ENCODE data around the gene ARPC4. TPM values are rescaled to one million over a fixed set of nuclear protein-coding genes. Genes with fewer than 3 reads are reported as not detected.

The ARPC4 gene
- total and polyA plus RNA-seq, 7 experiments from 2014 or later, result 128 to 273 (median 183) TPM

DNA sequence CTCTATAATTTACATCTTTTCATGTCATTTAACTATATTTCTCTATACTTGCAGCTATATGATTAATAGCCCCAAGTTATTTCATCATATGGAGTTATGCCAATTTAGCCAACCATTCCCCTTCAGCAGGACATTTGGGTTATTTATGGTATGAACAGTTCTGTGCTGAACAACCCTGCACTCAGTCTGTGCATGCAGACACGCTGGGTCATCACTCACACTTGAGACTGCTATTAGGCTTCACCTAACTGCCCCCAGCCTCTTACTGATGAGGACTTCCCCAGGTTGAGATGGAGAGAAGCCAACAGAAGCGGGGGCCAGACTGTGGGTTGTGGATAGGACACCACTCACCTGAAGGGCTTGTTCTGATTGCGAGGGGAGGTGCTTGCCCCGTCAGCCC is 7.9 kb upstream of the ARPC4 start:
- CTCF ChIA-PET, result no interaction called here
- peaks cover 0 to 71% (median 11%) of the 10 kb centered on the region in 3 experiments for H3K36me3 ChIP-seq (ENCODE audit: control insufficient read depth in 2 of 3, insufficient read depth in 3 of 3, low read length in 3 of 3)

DNA sequence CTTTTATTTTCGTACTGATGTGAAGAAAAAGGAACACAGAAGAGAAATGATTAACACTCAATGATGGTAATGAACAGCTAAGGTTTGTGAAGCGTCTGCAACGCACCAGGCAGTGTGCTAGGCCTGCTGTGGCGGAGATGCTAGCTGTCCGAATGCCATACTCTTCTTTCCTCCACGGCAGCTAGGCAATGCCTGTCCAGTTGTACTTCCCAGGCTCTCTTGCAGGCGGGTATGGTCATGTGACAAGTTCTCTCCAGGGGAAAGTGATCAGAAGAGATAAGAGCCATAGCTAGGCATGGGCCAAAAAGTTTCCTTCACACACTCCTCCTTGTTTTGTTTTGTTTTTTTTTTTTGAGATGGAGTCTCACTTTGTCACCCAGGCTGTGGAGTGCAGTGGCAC is 7.3 kb upstream of the ARPC4 start:
- POLR2A ChIA-PET, result interaction anchor here (0.7 to 1.2 kb wide), 3 partner anchors 10 to 136 kb away, joined by 3 to 4 read pairs (median 3); partner anchors contain the start of gene MTMR14
- Histone ChIP-seq H3K4me3 (ENCODE audit: low read length) (no peak overlapping the region), H3K4me1 (ENCODE audit: control insufficient read depth in 2 of 2, insufficient read depth in 2 of 2, low read length in 2 of 2) (peaks cover 9 to 19% of the 10 kb centered on the region in 2 donors), H3K27ac (ENCODE audit: low read depth, low read length) (no peak overlapping the region), H3K36me3 (ENCODE audit: control insufficient read depth in 2 of 3, insufficient read depth in 3 of 3, low read length in 3 of 3) (peaks cover 0 to 72% (median 11%) of the 10 kb centered on the region in 3 experiments), H3K27me3 (ENCODE audit: control insufficient read depth in 2 of 2, insufficient read depth in 2 of 2, low read length in 2 of 2) (no peaks in the 10 kb centered on the region), H3K9me3 (ENCODE audit: control insufficient read depth in 2 of 3, low read length in 3 of 3) (no peaks in the 10 kb centered on the region)
- H3K4me1 Mint-ChIP-seq, result peaks cover 27 to 58% (median 52%) of the 10 kb centered on the region in 7 donors
- H3K36me3 Mint-ChIP-seq, result peaks cover 19 to 61% (median 47%) of the 10 kb centered on the region in 5 donors
- CTCF ChIA-PET, result no interaction called here
- intact Hi-C loops (cut with micrococcal nuclease), result no loop called here
- no peak overlapping the region for H3K4me3 Mint-ChIP-seq
- DNase-seq (no peak), ATAC-seq (no peak)
- peak overlapping the region in 2 of 9 donors; percentile 25 to 32 for H3K27ac Mint-ChIP-seq
- no peaks in the 10 kb centered on the region for H3K9me3 Mint-ChIP-seq
- no peaks in the 10 kb centered on the region for H3K27me3 Mint-ChIP-seq

More for the DNA sequence above, 7.9 kb upstream of the ARPC4 start:
- H3K27ac Mint-ChIP-seq, result peak overlapping the region in 1 of 9 donors; percentile 25
- POLR2A ChIA-PET, result interaction anchor here (0.9 kb wide), 1 partner anchor 23 kb away, joined by 3 read pairs; no protein-coding TSS in a partner anchor
- no peak overlapping the region for H3K4me3 Mint-ChIP-seq
- Histone ChIP-seq H3K27me3 (ENCODE audit: control insufficient read depth in 2 of 2, insufficient read depth in 2 of 2, low read length in 2 of 2) (no peaks in the 10 kb centered on the region), H3K4me3 (ENCODE audit: low read length) (no peak overlapping the region), H3K27ac (ENCODE audit: low read depth, low read length) (no peak overlapping the region), H3K4me1 (ENCODE audit: control insufficient read depth in 2 of 2, insufficient read depth in 2 of 2, low read length in 2 of 2) (peaks cover 11 to 22% of the 10 kb centered on the region in 2 donors), H3K9me3 (ENCODE audit: control insufficient read depth in 2 of 3, low read length in 3 of 3) (no peaks in the 10 kb centered on the region)
- no peaks in the 10 kb centered on the region for H3K9me3 Mint-ChIP-seq
- H3K27me3 Mint-ChIP-seq, result no peaks in the 10 kb centered on the region
- H3K4me1 Mint-ChIP-seq, result peaks cover 26 to 58% (median 52%) of the 10 kb centered on the region in 7 donors
- intact Hi-C loops (cut with micrococcal nuclease), result no loop called here
- no peak for DNase-seq
- ATAC-seq, result no peak
- H3K36me3 Mint-ChIP-seq, result peaks cover 14 to 56% (median 46%) of the 10 kb centered on the region in 5 donors

DNA sequence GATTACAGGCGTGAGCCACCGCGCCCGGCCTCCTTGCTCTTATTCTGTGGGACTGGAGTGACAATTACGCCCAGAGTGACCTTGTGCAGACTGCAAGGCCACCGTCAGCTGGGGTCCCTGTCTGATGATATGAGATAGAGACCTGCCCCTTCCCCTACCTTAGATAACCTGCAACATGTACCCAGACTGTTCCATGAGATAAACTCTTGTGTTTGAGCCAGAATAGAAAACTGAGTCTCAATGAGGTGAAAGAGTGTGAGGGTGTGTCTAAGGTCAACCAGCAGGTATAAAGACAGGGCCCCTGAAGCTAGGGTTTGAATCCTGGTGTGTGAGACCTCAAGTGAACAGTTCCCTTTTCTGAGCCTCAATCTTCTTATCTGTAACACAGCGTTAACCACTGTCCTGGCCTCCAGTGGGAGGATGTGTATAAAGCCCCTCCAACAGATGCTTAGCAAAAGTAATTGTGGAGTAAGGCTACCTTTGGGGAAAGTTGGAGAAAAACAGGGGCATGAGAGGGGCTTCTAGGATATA is 6.6 kb upstream of the ARPC4 start:
- Histone ChIP-seq H3K27me3 (ENCODE audit: control insufficient read depth in 2 of 2, insufficient read depth in 2 of 2, low read length in 2 of 2) (no peaks in the 10 kb centered on the region), H3K4me3 (ENCODE audit: low read length) (no peak overlapping the region), H3K9me3 (ENCODE audit: control insufficient read depth in 2 of 3, low read length in 3 of 3) (no peaks in the 10 kb centered on the region), H3K4me1 (ENCODE audit: control insufficient read depth in 2 of 2, insufficient read depth in 2 of 2, low read length in 2 of 2) (peaks cover 11 to 19% of the 10 kb centered on the region in 2 donors), H3K27ac (ENCODE audit: low read depth, low read length) (no peak overlapping the region), H3K36me3 (ENCODE audit: control insufficient read depth in 2 of 3, insufficient read depth in 3 of 3, low read length in 3 of 3) (peaks cover 0 to 70% (median 11%) of the 10 kb centered on the region in 3 experiments)
- intact Hi-C loops (cut with micrococcal nuclease), result no loop called here
- ChIA-PET POLR2A (interaction anchor here (0.7 to 1.2 kb wide), 4 partner anchors 9 to 137 kb away, joined by 3 to 4 read pairs (median 3); partner anchors contain the start of gene MTMR14), CTCF (interaction anchor here (0.6 kb wide), 1 partner anchor 53 kb away, joined by 5 read pairs; no protein-coding TSS in a partner anchor)
- H3K4me3 Mint-ChIP-seq, result no peak overlapping the region
- peaks cover 19 to 60% (median 45%) of the 10 kb centered on the region in 5 donors for H3K36me3 Mint-ChIP-seq
- no peaks in the 10 kb centered on the region for H3K27me3 Mint-ChIP-seq
- H3K4me1 Mint-ChIP-seq, result peaks cover 31 to 58% (median 52%) of the 10 kb centered on the region in 7 donors
- DNase-seq (no peak), ATAC-seq (no peak)
- H3K27ac Mint-ChIP-seq, result peak overlapping the region in 3 of 9 donors; percentile 23 to 32 (median 29)
- H3K9me3 Mint-ChIP-seq, result no peaks in the 10 kb centered on the region

DNA sequence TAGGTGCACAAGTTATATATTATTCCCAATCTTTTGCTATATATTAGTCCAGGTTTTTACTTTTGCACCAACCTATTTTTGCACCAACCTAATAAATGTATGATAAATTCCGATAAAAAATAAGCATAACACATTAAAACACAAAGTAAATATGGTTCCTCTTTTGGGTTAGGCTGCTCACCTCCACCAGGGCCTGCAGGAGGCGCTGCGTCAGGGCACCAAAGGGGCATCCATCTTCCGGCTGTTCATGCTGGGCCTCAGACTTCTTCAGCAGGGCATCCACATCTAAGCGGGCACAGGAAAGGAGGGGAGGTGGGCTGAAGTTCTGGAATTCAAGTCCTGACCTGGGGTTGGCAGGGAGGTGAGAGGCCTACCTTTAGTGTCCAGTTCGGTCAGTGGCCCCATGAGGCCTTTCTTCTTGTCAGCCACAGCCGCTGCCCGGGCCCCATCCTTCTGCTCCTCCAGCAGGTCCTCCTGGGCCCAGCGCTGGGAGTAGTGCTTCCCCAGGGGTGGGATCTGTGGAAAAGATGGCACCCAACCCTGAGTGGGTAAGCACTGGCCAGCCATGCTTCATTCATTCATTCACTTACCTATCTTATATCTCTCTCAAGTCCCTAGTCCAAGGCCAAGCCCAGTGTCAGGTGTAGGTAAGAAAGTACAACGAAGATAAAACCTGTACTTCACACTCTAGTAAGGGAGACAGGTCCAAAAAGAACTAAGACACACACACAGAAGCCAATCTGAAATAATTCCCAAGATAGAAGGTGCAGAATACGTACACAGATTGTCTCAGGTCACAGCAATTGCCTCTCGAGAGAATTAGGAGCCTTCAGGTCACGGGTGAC is 5.8 kb upstream of the ARPC4 start:
- Mint-ChIP-seq H3K27me3 (no peaks in the 10 kb centered on the region), H3K4me1 (peaks cover 28 to 59% (median 53%) of the 10 kb centered on the region in 7 donors), H3K27ac (peak overlapping the region in 8 of 9 donors; percentile 43 to 80 (median 68)), H3K4me3 (peak overlapping the region in 6 of 10 donors; percentile 10 to 63 (median 50)), H3K36me3 (peaks cover 18 to 56% (median 45%) of the 10 kb centered on the region in 5 donors), H3K9me3 (no peaks in the 10 kb centered on the region)
- H3K27ac ChIP-seq (ENCODE audit: low read depth, low read length), result peak overlapping the region; percentile 42
- H3K9me3 ChIP-seq (ENCODE audit: control insufficient read depth in 2 of 3, low read length in 3 of 3), result no peaks in the 10 kb centered on the region
- POLR2A ChIA-PET, result interaction anchor here (0.7 to 1.2 kb wide), 4 partner anchors 20 to 138 kb away, joined by 3 to 4 read pairs (median 3); partner anchors contain the start of gene MTMR14
- H3K4me1 ChIP-seq (ENCODE audit: control insufficient read depth in 2 of 2, insufficient read depth in 2 of 2, low read length in 2 of 2), result peaks cover 17 to 25% of the 10 kb centered on the region in 2 donors
- intact Hi-C loops (cut with micrococcal nuclease), result no loop called here
- H3K27me3 ChIP-seq (ENCODE audit: control insufficient read depth in 2 of 2, insufficient read depth in 2 of 2, low read length in 2 of 2), result no peaks in the 10 kb centered on the region
- no peak for ATAC-seq
- CTCF ChIA-PET, result no interaction called here
- H3K36me3 ChIP-seq (ENCODE audit: control insufficient read depth in 2 of 3, insufficient read depth in 3 of 3, low read length in 3 of 3), result peaks cover 0 to 63% (median 11%) of the 10 kb centered on the region in 3 experiments
- H3K4me3 ChIP-seq (ENCODE audit: low read length), result no peak overlapping the region
- no peak for DNase-seq

DNA sequence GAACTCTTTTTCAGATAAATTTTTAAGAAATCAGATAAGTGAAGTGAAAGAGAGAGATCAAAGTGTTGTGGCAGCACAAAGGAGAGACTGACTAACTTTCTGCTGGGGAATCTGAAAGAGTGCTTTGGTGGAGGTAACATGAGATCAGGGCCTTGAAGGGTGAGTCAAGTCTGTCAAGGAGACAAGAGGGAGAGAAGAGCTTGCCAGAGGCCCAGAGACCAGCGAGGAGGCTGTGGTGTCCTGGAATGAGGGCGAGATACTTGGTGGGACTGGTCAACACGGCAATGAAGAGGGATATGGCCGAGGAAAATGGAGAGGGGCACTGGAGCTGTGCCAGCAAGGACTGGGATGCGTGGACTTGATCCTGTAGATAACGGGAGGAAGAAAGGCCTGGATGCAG is 5.2 kb upstream of the ARPC4 start:
- intact Hi-C loops (cut with micrococcal nuclease), result no loop called here
- peaks cover 15 to 51% (median 44%) of the 10 kb centered on the region in 5 donors for H3K36me3 Mint-ChIP-seq
- no peaks in the 10 kb centered on the region for H3K9me3 Mint-ChIP-seq
- Histone ChIP-seq H3K27ac (ENCODE audit: low read depth, low read length) (peak overlapping the region; percentile 42), H3K27me3 (ENCODE audit: control insufficient read depth in 2 of 2, insufficient read depth in 2 of 2, low read length in 2 of 2) (no peaks in the 10 kb centered on the region), H3K9me3 (ENCODE audit: control insufficient read depth in 2 of 3, low read length in 3 of 3) (no peaks in the 10 kb centered on the region), H3K4me1 (ENCODE audit: control insufficient read depth in 2 of 2, insufficient read depth in 2 of 2, low read length in 2 of 2) (peaks cover 17 to 25% of the 10 kb centered on the region in 2 donors), H3K4me3 (ENCODE audit: low read length) (no peak overlapping the region), H3K36me3 (ENCODE audit: control insufficient read depth in 2 of 3, insufficient read depth in 3 of 3, low read length in 3 of 3) (peaks cover 0 to 62% (median 11%) of the 10 kb centered on the region in 3 experiments)
- ChIA-PET POLR2A (interaction anchor here (0.7 kb wide), 2 partner anchors 19 to 21 kb away, joined by 3 to 4 read pairs; no protein-coding TSS in a partner anchor), CTCF (no interaction called here)
- peak overlapping the region in 9 of 10 donors; percentile 2 to 71 (median 47) for H3K4me3 Mint-ChIP-seq
- no peaks in the 10 kb centered on the region for H3K27me3 Mint-ChIP-seq
- H3K4me1 Mint-ChIP-seq, result peaks cover 24 to 56% (median 49%) of the 10 kb centered on the region in 7 donors
- no peak for ATAC-seq
- DNase-seq, result no peak
- peak overlapping the region; percentile 43 to 86 (median 74) for H3K27ac Mint-ChIP-seq

DNA sequence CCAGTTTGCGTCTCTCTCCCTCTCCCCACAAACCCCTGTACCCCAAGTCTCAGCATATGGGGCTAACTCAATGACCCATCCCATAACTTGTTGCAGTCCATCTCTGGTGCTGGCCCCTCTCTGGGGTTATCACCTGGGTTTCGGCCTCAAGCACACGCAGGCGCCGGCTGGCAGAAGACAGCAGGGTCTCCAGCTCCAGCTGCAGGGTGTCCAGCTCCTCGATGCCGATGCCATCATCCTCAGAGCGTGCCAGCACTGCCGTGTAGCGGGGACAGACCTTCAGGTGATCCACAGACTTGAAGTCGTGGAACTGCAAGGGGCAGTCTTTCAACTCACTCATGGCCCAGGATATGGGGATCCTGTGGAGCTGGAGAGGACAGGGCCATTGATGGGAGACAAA is 1.8 kb upstream of the ARPC4 start:
- H3K36me3 ChIP-seq (ENCODE audit: control insufficient read depth in 2 of 3, insufficient read depth in 3 of 3, low read length in 3 of 3), result peaks cover 0 to 51% (median 3%) of the 10 kb centered on the region in 3 experiments
- ChIA-PET POLR2A (interaction anchor here (0.9 to 2.4 kb wide), 9 partner anchors 11 to 142 kb away, joined by 3 to 11 read pairs (median 5); partner anchors contain the start of genes BRPF1, CAMK1, CRELD1 and OGG1), CTCF (interaction anchor here (0.6 kb wide), 1 partner anchor 486 kb away, joined by 3 read pairs; no protein-coding TSS in a partner anchor)
- intact Hi-C loops (cut with micrococcal nuclease), result loop anchor here (5.0 to 10.0 kb wide), 2 partner anchors 216 to 286 kb away; no protein-coding TSS in a partner anchor
- Mint-ChIP-seq H3K36me3 (peaks cover 18 to 51% (median 42%) of the 10 kb centered on the region in 5 donors), H3K27ac (peak overlapping the region in 8 of 9 donors; percentile 31 to 100 (median 99)), H3K27me3 (no peaks in the 10 kb centered on the region), H3K4me1 (peaks cover 42 to 73% (median 63%) of the 10 kb centered on the region in 7 donors), H3K4me3 (peak overlapping the region; percentile 90 to 100 (median 98)), H3K9me3 (no peaks in the 10 kb centered on the region)
- H3K4me1 ChIP-seq (ENCODE audit: control insufficient read depth in 2 of 2, insufficient read depth in 2 of 2, low read length in 2 of 2), result peaks cover 41 to 44% of the 10 kb centered on the region in 2 donors
- no peaks in the 10 kb centered on the region for H3K27me3 ChIP-seq (ENCODE audit: control insufficient read depth in 2 of 2, insufficient read depth in 2 of 2, low read length in 2 of 2)
- peak overlapping the region; percentile 98 for H3K27ac ChIP-seq (ENCODE audit: low read depth, low read length)
- no peak overlapping the region for H3K4me3 ChIP-seq (ENCODE audit: low read length)
- DNase-seq (no peak), ATAC-seq (no peak)
- no peaks in the 10 kb centered on the region for H3K9me3 ChIP-seq (ENCODE audit: control insufficient read depth in 2 of 3, low read length in 3 of 3)
